ENCODE results near the gene DCDC2. TPM values are rescaled to one million over a fixed set of nuclear protein-coding genes. Genes with fewer than 3 reads are reported as not detected.
"Not testable (repeated sequence)": the region's sequence is repeated elsewhere in the genome, so short reads cannot be mapped to it uniquely, and the experiment has no call there.

Gene DCDC2
- total RNA-seq, 3 donors from 2014 or later = 0.20 TPM; not detected in 2

DNA sequence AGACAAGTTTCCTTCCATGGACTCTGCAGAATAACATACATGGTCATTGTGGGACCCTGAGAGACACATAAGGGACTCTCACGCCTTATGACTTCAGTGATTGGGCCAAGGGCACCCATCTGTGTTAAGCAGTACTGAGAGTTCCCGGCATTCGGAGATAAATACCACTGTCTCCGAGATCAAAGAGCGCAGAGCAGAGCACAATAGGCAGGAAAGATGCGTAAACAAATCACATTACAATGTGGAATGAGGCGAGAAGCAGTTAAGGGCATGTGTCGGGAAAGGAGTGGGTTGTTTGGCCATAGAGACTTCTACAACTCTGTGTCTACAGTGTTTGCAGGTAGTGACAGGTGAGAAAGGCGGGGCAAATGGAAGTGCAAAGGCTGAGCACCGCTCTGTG lies 174.3 kb downstream of the DCDC2 start:
- no peak for DNase-seq
- ATAC-seq = no peak
- no peaks in the 10 kb centered on the region for H3K36me3 Mint-ChIP-seq (ENCODE audit: insufficient read depth)
- H3K27me3 Mint-ChIP-seq (ENCODE audit: low read depth) = peaks cover 5% of the 10 kb centered on the region
- H3K9me3 Mint-ChIP-seq = no peaks in the 10 kb centered on the region
- no peak overlapping the region for H3K4me3 Mint-ChIP-seq
- no peaks in the 10 kb centered on the region for H3K4me1 Mint-ChIP-seq (ENCODE audit: low read depth)

DNA sequence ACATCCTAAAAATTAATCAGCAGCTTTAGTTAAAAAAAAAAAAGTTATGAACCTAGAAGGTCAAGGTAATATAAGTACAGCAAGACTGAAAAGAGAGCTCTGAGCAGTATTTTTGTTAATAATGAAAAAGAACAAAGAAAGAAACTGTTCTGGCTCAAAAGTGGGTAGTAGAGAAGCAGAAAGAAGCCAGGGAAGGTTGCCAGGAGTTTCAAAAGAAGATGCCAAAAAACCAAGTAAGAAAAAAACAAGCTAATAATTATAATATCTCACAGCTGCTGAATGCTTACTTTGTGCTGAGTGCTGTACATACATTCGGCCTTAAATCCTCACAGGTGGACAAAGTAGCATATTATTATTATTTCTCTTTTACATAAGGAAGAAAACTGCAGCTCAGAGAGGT lies 200.0 kb downstream of the DCDC2 start:
- DNase-seq (no peak), ATAC-seq (no peak)
- Mint-ChIP-seq H3K27me3 (ENCODE audit: low read depth) (peaks cover 2% of the 10 kb centered on the region), H3K4me3 (no peak overlapping the region), H3K9me3 (no peaks in the 10 kb centered on the region), H3K36me3 (ENCODE audit: insufficient read depth) (no peaks in the 10 kb centered on the region), H3K4me1 (ENCODE audit: low read depth) (no peaks in the 10 kb centered on the region)

- DNase-seq (no peak), ATAC-seq (no peak)
- Mint-ChIP-seq H3K9me3 (no peaks in the 10 kb centered on the region), H3K4me1 (ENCODE audit: low read depth) (no peaks in the 10 kb centered on the region), H3K4me3 (no peak overlapping the region), H3K27me3 (ENCODE audit: low read depth) (peaks cover 7% of the 10 kb centered on the region), H3K36me3 (ENCODE audit: insufficient read depth) (no peaks in the 10 kb centered on the region)
Measured at GRCh38 chr6:24154121-24154520, 203.7 kb downstream of the DCDC2 start.

- H3K36me3 Mint-ChIP-seq (ENCODE audit: insufficient read depth) = no peaks in the 10 kb centered on the region
- no peaks in the 10 kb centered on the region for H3K4me1 Mint-ChIP-seq (ENCODE audit: low read depth)
- peaks cover 14% of the 10 kb centered on the region for H3K27me3 Mint-ChIP-seq (ENCODE audit: low read depth)
- no peak for ATAC-seq
- no peaks in the 10 kb centered on the region for H3K9me3 Mint-ChIP-seq
- no peak for DNase-seq
- H3K4me3 Mint-ChIP-seq = no peak overlapping the region
Measured at GRCh38 chr6:24152014-24152413, 205.8 kb downstream of the DCDC2 start.

DNA sequence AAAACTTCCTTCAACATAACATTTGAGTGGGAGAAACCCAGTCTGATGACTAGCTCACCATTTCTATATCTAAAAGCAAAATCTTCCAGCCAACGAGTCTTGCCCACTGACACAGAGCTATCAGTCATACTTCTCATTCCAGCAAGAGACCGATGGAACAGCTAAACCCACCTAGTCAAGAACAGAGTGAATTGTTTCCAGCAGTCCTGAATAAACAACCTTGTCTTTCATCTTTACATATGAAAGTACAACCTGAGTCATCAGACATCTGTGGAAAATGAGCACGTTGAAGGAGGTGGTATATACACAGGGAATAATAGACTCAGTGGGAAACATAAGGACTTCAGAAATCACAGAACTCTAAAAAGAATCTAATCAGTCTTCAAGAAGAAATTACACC lies 208.0 kb downstream of the DCDC2 start:
- ATAC-seq = no peak
- H3K36me3 Mint-ChIP-seq (ENCODE audit: insufficient read depth) = no peaks in the 10 kb centered on the region
- no peaks in the 10 kb centered on the region for H3K9me3 Mint-ChIP-seq
- H3K4me1 Mint-ChIP-seq (ENCODE audit: low read depth) = no peaks in the 10 kb centered on the region
- H3K27me3 Mint-ChIP-seq (ENCODE audit: low read depth) = peaks cover 16% of the 10 kb centered on the region
- H3K4me3 Mint-ChIP-seq = no peak overlapping the region
- DNase-seq = no peak

- peaks cover 16% of the 10 kb centered on the region for H3K27me3 Mint-ChIP-seq (ENCODE audit: low read depth)
- no peaks in the 10 kb centered on the region for H3K36me3 Mint-ChIP-seq (ENCODE audit: insufficient read depth)
- no peaks in the 10 kb centered on the region for H3K4me1 Mint-ChIP-seq (ENCODE audit: low read depth)
- H3K9me3 Mint-ChIP-seq = no peaks in the 10 kb centered on the region
- no peak for ATAC-seq
- no peak for DNase-seq
- no peak overlapping the region for H3K4me3 Mint-ChIP-seq
Measured at GRCh38 chr6:24149296-24149695, 208.6 kb downstream of the DCDC2 start.

- DNase-seq = no peak
- Mint-ChIP-seq H3K9me3 (no peaks in the 10 kb centered on the region), H3K36me3 (ENCODE audit: insufficient read depth) (no peaks in the 10 kb centered on the region), H3K4me3 (no peak overlapping the region), H3K27me3 (ENCODE audit: low read depth) (peaks cover 16% of the 10 kb centered on the region), H3K4me1 (ENCODE audit: low read depth) (no peaks in the 10 kb centered on the region)
- ATAC-seq = no peak
Measured at GRCh38 chr6:24148684-24149083, 209.2 kb downstream of the DCDC2 start.

DNA sequence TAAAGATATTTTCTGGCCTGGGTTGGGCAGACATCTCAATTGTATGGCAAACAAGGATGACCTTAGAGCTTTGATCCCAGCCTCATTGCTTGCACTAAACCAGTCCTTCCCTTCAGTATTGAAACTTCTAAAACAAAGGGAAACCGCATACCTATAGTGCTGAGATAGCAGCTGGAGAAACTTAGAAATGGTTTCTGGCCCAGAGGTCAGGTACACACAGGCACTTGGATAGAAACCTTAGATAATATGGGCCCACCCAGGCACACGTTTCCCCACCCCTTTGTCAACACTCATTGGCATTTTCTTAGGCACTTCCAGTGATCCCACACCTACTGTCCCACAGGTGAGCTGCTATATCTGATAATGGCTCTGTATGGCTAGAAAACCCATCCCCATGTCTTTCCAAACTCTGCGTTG lies 209.7 kb downstream of the DCDC2 start:
- Mint-ChIP-seq H3K4me1 (ENCODE audit: low read depth) (no peaks in the 10 kb centered on the region), H3K4me3 (no peak overlapping the region), H3K36me3 (ENCODE audit: insufficient read depth) (no peaks in the 10 kb centered on the region), H3K27me3 (ENCODE audit: low read depth) (peaks cover 16% of the 10 kb centered on the region), H3K9me3 (no peaks in the 10 kb centered on the region)
- no peak for DNase-seq
- ATAC-seq = no peak

GRCh38 chr6:24147511-24148153 lies 210.2 kb downstream of the DCDC2 start:
- no peak for DNase-seq
- H3K9me3 Mint-ChIP-seq = no peaks in the 10 kb centered on the region
- peaks cover 16% of the 10 kb centered on the region for H3K27me3 Mint-ChIP-seq (ENCODE audit: low read depth)
- no peaks in the 10 kb centered on the region for H3K36me3 Mint-ChIP-seq (ENCODE audit: insufficient read depth)
- ATAC-seq = no peak
- no peaks in the 10 kb centered on the region for H3K4me1 Mint-ChIP-seq (ENCODE audit: low read depth)
- H3K4me3 Mint-ChIP-seq = no peak overlapping the region

- Mint-ChIP-seq H3K4me3 (no peak overlapping the region), H3K27me3 (ENCODE audit: low read depth) (peaks cover 16% of the 10 kb centered on the region)
Measured at GRCh38 chr6:24146871-24147270, 211.0 kb downstream of the DCDC2 start.

GRCh38 chr6:24145690-24146131 lies 212.1 kb downstream of the DCDC2 start:
- H3K4me3 Mint-ChIP-seq = no peak overlapping the region
- H3K36me3 Mint-ChIP-seq (ENCODE audit: insufficient read depth) = no peaks in the 10 kb centered on the region
- H3K4me1 Mint-ChIP-seq (ENCODE audit: low read depth) = no peaks in the 10 kb centered on the region
- peaks cover 16% of the 10 kb centered on the region for H3K27me3 Mint-ChIP-seq (ENCODE audit: low read depth)
- DNase-seq = no peak
- no peaks in the 10 kb centered on the region for H3K9me3 Mint-ChIP-seq
- no peak for ATAC-seq

More at GRCh38 chr6:24146871-24147270, 211.0 kb downstream of the DCDC2 start:
- no peak for DNase-seq
- ATAC-seq = no peak
- Mint-ChIP-seq H3K9me3 (no peaks in the 10 kb centered on the region), H3K36me3 (ENCODE audit: insufficient read depth) (no peaks in the 10 kb centered on the region), H3K4me1 (ENCODE audit: low read depth) (no peaks in the 10 kb centered on the region)

DNA sequence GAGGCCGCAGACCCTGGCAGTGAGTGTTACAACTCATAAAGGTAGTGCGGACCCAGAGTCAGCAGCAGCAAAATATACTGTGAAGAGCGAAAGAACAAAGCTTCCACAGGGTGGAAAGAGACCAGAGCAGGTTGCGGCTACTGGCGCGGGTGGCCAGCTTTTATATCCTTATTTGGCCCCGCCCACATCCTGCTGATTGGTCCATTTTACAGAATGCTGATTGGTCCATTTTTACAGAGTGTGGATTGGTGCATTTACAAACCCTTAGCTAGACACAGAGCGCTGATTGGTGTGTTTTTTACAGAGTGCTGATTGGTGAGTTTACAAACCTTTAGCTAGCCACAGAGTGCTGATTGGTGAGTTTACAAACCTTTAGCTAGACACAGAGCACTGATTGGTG lies 215.1 kb downstream of the DCDC2 start:
- not testable (repeated sequence) for DNase-seq; H3K36me3 Mint-ChIP-seq (ENCODE audit: insufficient read depth); H3K4me1 Mint-ChIP-seq (ENCODE audit: low read depth); H3K27me3 Mint-ChIP-seq (ENCODE audit: low read depth); ATAC-seq; H3K9me3 Mint-ChIP-seq; H3K4me3 Mint-ChIP-seq

DNA sequence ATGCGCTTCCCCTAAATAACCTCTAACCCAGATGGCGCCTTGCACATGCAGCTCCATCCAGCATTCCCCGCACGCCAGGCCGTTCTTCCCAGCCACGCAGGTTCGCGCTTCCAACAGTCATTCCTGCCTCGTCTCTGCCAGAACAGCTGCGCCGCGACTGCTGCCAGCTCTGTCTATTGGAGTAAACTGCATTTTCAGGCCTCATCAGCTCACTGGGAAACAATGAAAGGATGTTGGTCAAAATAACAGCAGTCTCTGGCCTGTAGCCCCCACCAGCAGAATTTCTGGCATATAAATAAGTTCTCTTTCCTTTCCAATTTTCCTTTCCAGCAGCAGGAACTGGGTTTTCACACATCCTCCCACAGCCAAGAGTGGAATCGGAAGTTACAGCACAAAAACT lies 217.3 kb downstream of the DCDC2 start:
- ATAC-seq = no peak
- Mint-ChIP-seq H3K36me3 (ENCODE audit: insufficient read depth) (no peaks in the 10 kb centered on the region), H3K27me3 (ENCODE audit: low read depth) (peaks cover under 1% of the 10 kb centered on the region), H3K4me3 (no peak overlapping the region), H3K9me3 (no peaks in the 10 kb centered on the region), H3K4me1 (ENCODE audit: low read depth) (no peaks in the 10 kb centered on the region)
- DNase-seq = no peak

GRCh38 chr6:24139639-24140038 lies 218.2 kb downstream of the DCDC2 start:
- no peak for ATAC-seq
- Mint-ChIP-seq H3K4me3 (no peak overlapping the region), H3K9me3 (peaks cover 5% of the 10 kb centered on the region), H3K36me3 (ENCODE audit: insufficient read depth) (no peaks in the 10 kb centered on the region), H3K4me1 (ENCODE audit: low read depth) (no peaks in the 10 kb centered on the region), H3K27me3 (ENCODE audit: low read depth) (peaks cover 2% of the 10 kb centered on the region)
- no peak for DNase-seq

DNA sequence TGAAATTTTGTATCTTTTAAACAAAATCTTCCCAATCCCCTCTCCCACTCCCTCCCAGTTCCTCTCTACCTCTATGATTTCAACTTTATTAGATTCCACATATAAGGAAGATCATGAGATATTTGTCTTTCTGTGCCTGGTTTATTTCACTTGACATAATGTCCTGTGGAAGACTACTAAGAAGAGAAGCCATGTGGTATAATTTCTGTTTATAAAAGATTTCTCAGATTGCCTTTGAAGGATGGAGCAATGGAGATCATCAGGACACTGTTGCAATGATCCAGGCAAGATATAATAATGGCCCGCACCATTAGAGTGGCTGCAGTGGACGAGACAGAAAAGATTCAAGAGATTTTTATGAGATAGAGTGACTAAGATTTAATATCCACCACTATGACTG lies 218.8 kb downstream of the DCDC2 start:
- Mint-ChIP-seq H3K36me3 (ENCODE audit: insufficient read depth) (no peaks in the 10 kb centered on the region), H3K4me1 (ENCODE audit: low read depth) (no peaks in the 10 kb centered on the region), H3K4me3 (no peak overlapping the region), H3K27me3 (ENCODE audit: low read depth) (peaks cover 2% of the 10 kb centered on the region), H3K9me3 (peaks cover 5% of the 10 kb centered on the region)
- no peak for DNase-seq
- no peak for ATAC-seq
